ENCODE data around the gene METTL25B. TPM values are rescaled to one million over a fixed set of nuclear protein-coding genes. Genes with fewer than 3 reads are reported as not detected.

The METTL25B gene
- total RNA-seq, 4 donors from 2014 or later: 37.4 to 40.8 (median 39.0) TPM

GRCh38 chr1:156694690-156694962 lies 33.6 kb upstream of the METTL25B start:
- no peak overlapping the region for H3K4me3 ChIP-seq
- intact Hi-C loops (cut with DNase I; ENCODE audit: low total_unique reads): loop anchor here (10.0 kb wide), 1 partner anchor 160 kb away; the partner anchor contains the start of gene INSRR
- no peak overlapping the region for H3K27ac ChIP-seq

GRCh38 chr1:156696755-156697154 lies 31.5 kb upstream of the METTL25B start:
- Histone ChIP-seq H3K4me3 (no peak overlapping the region), H3K27me3 (peaks cover 43% of the 10 kb centered on the region), H3K36me3 (no peaks in the 10 kb centered on the region), H3K9me3 (no peaks in the 10 kb centered on the region), H3K4me1 (peaks cover 0 to 20% (median 7%) of the 10 kb centered on the region in 4 donors), H3K27ac (no peak overlapping the region)
- TF ChIP-seq POLR2A (IDR thresholded peaks at IDR 0.05) (no peak), POLR2AphosphoS5 (IDR thresholded peaks at IDR 0.05) (no peak), EP300 (IDR thresholded peaks at IDR 0.05; ENCODE audit: low read depth) (no peak)
- TF ChIP-seq, protein P1, sequence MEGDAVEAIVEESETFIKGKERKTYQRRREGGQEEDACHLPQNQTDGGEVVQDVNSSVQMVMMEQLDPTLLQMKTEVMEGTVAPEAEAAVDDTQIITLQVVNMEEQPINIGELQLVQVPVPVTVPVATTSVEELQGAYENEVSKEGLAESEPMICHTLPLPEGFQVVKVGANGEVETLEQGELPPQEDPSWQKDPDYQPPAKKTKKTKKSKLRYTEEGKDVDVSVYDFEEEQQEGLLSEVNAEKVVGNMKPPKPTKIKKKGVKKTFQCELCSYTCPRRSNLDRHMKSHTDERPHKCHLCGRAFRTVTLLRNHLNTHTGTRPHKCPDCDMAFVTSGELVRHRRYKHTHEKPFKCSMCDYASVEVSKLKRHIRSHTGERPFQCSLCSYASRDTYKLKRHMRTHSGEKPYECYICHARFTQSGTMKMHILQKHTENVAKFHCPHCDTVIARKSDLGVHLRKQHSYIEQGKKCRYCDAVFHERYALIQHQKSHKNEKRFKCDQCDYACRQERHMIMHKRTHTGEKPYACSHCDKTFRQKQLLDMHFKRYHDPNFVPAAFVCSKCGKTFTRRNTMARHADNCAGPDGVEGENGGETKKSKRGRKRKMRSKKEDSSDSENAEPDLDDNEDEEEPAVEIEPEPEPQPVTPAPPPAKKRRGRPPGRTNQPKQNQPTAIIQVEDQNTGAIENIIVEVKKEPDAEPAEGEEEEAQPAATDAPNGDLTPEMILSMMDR (IDR thresholded peaks at IDR 0.05): no peak
- 81 to 89% methylated on average over 6 to 8 of the region's 8 CpGs for WGBS, 2 donors (ENCODE audit: low coverage in 1 of 2)
- in situ Hi-C loops (cut with MboI; ENCODE audit: low pct_ligation_motif_present in 1 of 4, low pct_unique_long_range_greater_than_20kb in 1 of 4, low sequenced_read_pairs in 3 of 4) (loop anchor here in 2 of 4 donors (25.0 kb wide), 1 partner anchor 166 kb away; the partner anchor contains the start of genes INSRR (in 2 of the 2) and NTRK1 (in 2 of the 2)), intact Hi-C loops (cut with DNase I; ENCODE audit: low total_unique reads) (loop anchor here (10.0 kb wide), 1 partner anchor 158 kb away; the partner anchor contains the start of gene INSRR)
- no peak for DNase-seq

More at GRCh38 chr1:156694690-156694962, 33.6 kb upstream of the METTL25B start:
- Histone ChIP-seq H3K27me3 (peaks cover 46% of the 10 kb centered on the region), H3K9me3 (no peaks in the 10 kb centered on the region), H3K4me1 (peaks cover 3 to 25% (median 9%) of the 10 kb centered on the region in 4 donors), H3K36me3 (no peaks in the 10 kb centered on the region)
- WGBS, 2 donors (ENCODE audit: low coverage in 1 of 2): 85 to 87% methylated on average over 4 to 5 of the region's 5 CpGs
- TF ChIP-seq POLR2A (IDR thresholded peaks at IDR 0.05): no peak
- no peak for TF ChIP-seq EP300 (IDR thresholded peaks at IDR 0.05; ENCODE audit: low read depth)
- no peak for TF ChIP-seq POLR2AphosphoS5 (IDR thresholded peaks at IDR 0.05)
- TF ChIP-seq, protein P1 (IDR thresholded peaks at IDR 0.05): no peak
- in situ Hi-C loops (cut with MboI; ENCODE audit: low pct_ligation_motif_present in 1 of 4, low pct_unique_long_range_greater_than_20kb in 1 of 4, low sequenced_read_pairs in 3 of 4): loop anchor here in 2 of 4 donors (25.0 kb wide), 1 partner anchor 168 kb away; the partner anchor contains the start of genes INSRR (in 2 of the 2) and NTRK1 (in 2 of the 2)
- DNase-seq: no peak

- intact Hi-C loops (cut with DNase I; ENCODE audit: low total_unique reads): loop anchor here (10.0 kb wide), 1 partner anchor 157 kb away; the partner anchor contains the start of gene INSRR
- Histone ChIP-seq H3K4me1 (peaks cover 0 to 18% (median 6%) of the 10 kb centered on the region in 4 donors), H3K27me3 (peaks cover 41% of the 10 kb centered on the region), H3K4me3 (no peak overlapping the region), H3K9me3 (no peaks in the 10 kb centered on the region), H3K36me3 (no peaks in the 10 kb centered on the region), H3K27ac (no peak overlapping the region)
- in situ Hi-C loops (cut with MboI; ENCODE audit: low pct_ligation_motif_present in 1 of 4, low pct_unique_long_range_greater_than_20kb in 1 of 4, low sequenced_read_pairs in 3 of 4): loop anchor here in 2 of 4 donors (25.0 kb wide), 1 partner anchor 165 kb away; the partner anchor contains the start of genes INSRR (in 2 of the 2) and NTRK1 (in 2 of the 2)
- TF ChIP-seq, protein P1 (IDR thresholded peaks at IDR 0.05): no peak
- TF ChIP-seq EP300 (IDR thresholded peaks at IDR 0.05; ENCODE audit: low read depth) (no peak), POLR2AphosphoS5 (IDR thresholded peaks at IDR 0.05) (no peak), POLR2A (IDR thresholded peaks at IDR 0.05) (no peak)
- 80% methylated on average over 8 of the region's 8 CpGs; no CpG with 5 or more reads in 1 of the 2 donors for WGBS, 2 donors (ENCODE audit: low coverage in 1 of 2)
- DNase-seq: no peak
Observed at GRCh38 chr1:156697481-156697880, 30.8 kb upstream of the METTL25B start.

DNA sequence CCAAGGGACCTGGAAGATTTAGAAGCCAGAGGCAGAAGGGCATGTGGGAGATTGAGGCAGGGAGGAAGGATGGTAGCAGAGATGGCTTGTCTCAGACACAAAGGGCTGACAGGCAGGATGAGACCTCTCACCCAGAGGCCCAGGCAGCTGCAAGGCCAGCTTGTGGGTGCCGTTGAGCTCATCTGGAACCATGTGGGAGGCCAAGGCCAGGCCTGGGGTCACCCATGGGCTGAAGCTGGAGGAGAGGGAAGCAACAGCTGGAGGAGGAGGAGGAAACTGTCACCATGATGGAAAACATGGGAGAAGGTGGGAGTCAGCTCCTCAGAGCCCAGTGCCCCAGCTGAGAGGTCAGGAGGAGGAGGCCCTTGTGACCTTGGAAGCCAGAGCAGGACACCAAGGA lies 29.3 kb upstream of the METTL25B start:
- Histone ChIP-seq H3K36me3 (no peaks in the 10 kb centered on the region), H3K27me3 (peaks cover 40% of the 10 kb centered on the region), H3K27ac (no peak overlapping the region), H3K4me1 (peaks cover 0 to 5% (median 0%) of the 10 kb centered on the region in 4 donors), H3K9me3 (no peaks in the 10 kb centered on the region), H3K4me3 (no peak overlapping the region)
- 67 to 82% methylated on average over 1 of the region's 1 CpG for WGBS, 2 donors (ENCODE audit: low coverage in 1 of 2)
- DNase-seq: no peak
- no peak for TF ChIP-seq EP300 (IDR thresholded peaks at IDR 0.05; ENCODE audit: low read depth)
- no peak for TF ChIP-seq POLR2A (IDR thresholded peaks at IDR 0.05)
- TF ChIP-seq, protein P1 (IDR thresholded peaks at IDR 0.05): no peak
- TF ChIP-seq POLR2AphosphoS5 (IDR thresholded peaks at IDR 0.05): no peak
- intact Hi-C loops (cut with DNase I; ENCODE audit: low total_unique reads): loop anchor here (10.0 kb wide), 1 partner anchor 156 kb away; the partner anchor contains the start of gene INSRR
- in situ Hi-C loops (cut with MboI; ENCODE audit: low pct_ligation_motif_present in 1 of 4, low pct_unique_long_range_greater_than_20kb in 1 of 4, low sequenced_read_pairs in 3 of 4): loop anchor here in 2 of 4 donors (25.0 kb wide), 1 partner anchor 163 kb away; the partner anchor contains the start of genes INSRR (in 2 of the 2) and NTRK1 (in 2 of the 2)

All from transverse colon (tissue), 4 donors.